K562 (cell line): ENCODE measurements around the gene PSMD8. TPM values are rescaled to one million over a fixed set of nuclear protein-coding genes. Genes with fewer than 3 reads are reported as not detected.

ENCODE experiments used
- BCOR ChIP-seq: fragments of 450-650 bp; IDR thresholded peaks from 2 replicates; pipeline ENCODE4 v1.6.1; 2016
- CHD7 ChIP-seq: fragments of 200-600 bp; sonication (generic); IDR thresholded peaks from one replicate; pipeline ENCODE4 v1.6.1; 2012; ENCODE audit warnings: mild to moderate bottlenecking, low read depth, low read length, inconsistent platforms
- ESRRA ChIP-seq: fragments of 450-650 bp; IDR thresholded peaks from 2 replicates; pipeline ENCODE4 v1.6.1; 2014; ENCODE audit warnings: low read depth, mild to moderate bottlenecking, moderate library complexity, borderline replicate concordance
- EWSR1 ChIP-seq: fragments of 450-650 bp; IDR thresholded peaks from 2 replicates; pipeline ENCODE4 v1.6.1; 2018; ENCODE audit warnings: borderline replicate concordance, mild to moderate bottlenecking, low read depth, moderate library complexity; ENCODE audit not compliant: partially characterized antibody
- LARP7 ChIP-seq: fragments of 450-650 bp; IDR thresholded peaks from 2 replicates; pipeline ENCODE4 v1.6.1; 2016
- MED1 ChIP-seq: sonication (generic); formaldehyde crosslinking; IDR thresholded peaks from 2 replicates; pipeline ENCODE4 v1.8.1; 2023; ENCODE audit warnings: missing genetic modification reagents, borderline replicate concordance
- POU5F1 ChIP-seq: fragments of 150-350 bp; IDR thresholded peaks from 2 replicates; pipeline ENCODE4 v1.6.1; 2014; ENCODE audit warnings: borderline replicate concordance, low read length, low read depth, mild to moderate bottlenecking; ENCODE audit not compliant: partially characterized antibody
- RB1 ChIP-seq: fragments of 450-650 bp; IDR thresholded peaks from 2 replicates; pipeline ENCODE4 v1.6.1; 2017; ENCODE audit warnings: low read depth, mild to moderate bottlenecking
- RBM17 ChIP-seq: fragments of 200-400 bp; formaldehyde crosslinking; IDR thresholded peaks from 2 replicates; pipeline ENCODE4 v1.6.1; 2017; ENCODE audit warnings: low read depth, mild to moderate bottlenecking, low read length, borderline replicate concordance
- ZMIZ1 ChIP-seq, 2 experiments: fragments of 150-350 bp in 1 of 2; IDR thresholded peaks; 2 replicates each; pipeline ENCODE4 v1.6.1; 2012 to 2016; ENCODE audit warnings: low read depth in 2 of 2, low read length in 2 of 2, mild to moderate bottlenecking in 1 of 2, moderate library complexity in 1 of 2
- ZNF263 ChIP-seq: sonication (generic); formaldehyde crosslinking; IDR thresholded peaks from 2 replicates; pipeline ENCODE4 v1.8.0; 2022; ENCODE audit warnings: mild to moderate bottlenecking, missing genetic modification reagents, borderline replicate concordance
- ZNF311 ChIP-seq: fragments of 250-450 bp; sonication (Bioruptor Pico); IDR thresholded peaks from 2 replicates; pipeline ENCODE4 v1.4.0; 2020; ENCODE audit warnings: mild to moderate bottlenecking, moderate library complexity
- ZNF347 ChIP-seq: fragments of 450-650 bp; formaldehyde crosslinking; IDR thresholded peaks from 2 replicates; pipeline ENCODE4 v1.4.0; 2020; ENCODE audit warnings: low read depth, mild to moderate bottlenecking, moderate library complexity
- polyA plus RNA-seq, 8 experiments: library from polyadenylated mRNA; depleted of rRNA in 4 of 8; stranded (reverse) in 5 of 8; unstranded in 3 of 8; fragments of >200 nt; fragmentation: Nextera tagmentation in 2 of 8; fragmentation: Illumina TruSeq in 1 of 8; extraction: Ambion mirVana in 2 of 8; extraction: Trizol in 1 of 8; gene quantifications; 2 replicates each; pipeline versions ENCODE4 v1.2.1 to v1.2.3, GENCODE V29; 2011 to 2014; ENCODE audit warnings: inconsistent platforms in 1 of 8, missing spikeins in 1 of 8
- total RNA-seq, 7 experiments: library from RNA; depleted of rRNA in 6 of 7; stranded (reverse); fragments of >200 nt in 6 of 7; fragmentation: Illumina TruSeq in 2 of 7; extraction: Trizol in 2 of 7; gene quantifications; 2 replicates each; pipeline versions ENCODE4 v1.2.1 to v1.2.3, GENCODE V29; 2011 to 2021; ENCODE audit warnings: low replicate concordance in 1 of 7

The PSMD8 gene
- total and polyA plus RNA-seq, 9 of the 15 experiments (the other 6 are each of a cell fraction or from before 2014, with no cell fraction given) = 130 to 583 (median 315) TPM

- no peak for TF ChIP-seq CHD7
- peak; percentile 96 for TF ChIP-seq BCOR
- peak; percentile 30; the same call in 1 of the 2 replicates for TF ChIP-seq ESRRA
- no peak for TF ChIP-seq RB1
- TF ChIP-seq MED1 (CRISPR knock-in tag) = no peak
- TF ChIP-seq RBM17 = no peak
- no peak for TF ChIP-seq ZNF311
- no peak for TF ChIP-seq EWSR1
- TF ChIP-seq ZMIZ1 (IDR thresholded peaks at IDR 0.05; ENCODE audit: low read depth in 2 of 2, low read length in 2 of 2) = no peak
- TF ChIP-seq LARP7 = no peak
- no peak for TF ChIP-seq ZNF347 (CRISPR knock-in tag)
- 0 out of 2 replicates have a peak, but pooled peaks have one; percentile 23 for TF ChIP-seq ZNF263 (CRISPR knock-in tag)
- no peak for TF ChIP-seq POU5F1
These were observed 39.0 kb downstream of the PSMD8 start (continued) for GRCh38 chr19:38413416-38413815.
